CD4-positive, alpha-beta T cell treated with Interleukin-1 beta for 1 hour (primary cell): ENCODE measurements around the gene INA.
"Not testable (repeated sequence)": the region's sequence is repeated elsewhere in the genome, so short reads cannot be mapped to it uniquely, and the experiment has no call there.

Experiments
- DNase-seq, 2 donors: peaks; one replicate each; pipeline ENCODE4 v3.0.0-alpha.2; 2020 to 2022

The INA gene

GRCh38 chr10:103276896-103277712 is at the start of gene INA:
INA (plus strand) TSS chr10:103277138; CDS start chr10:103277212, 74 bp downstream.
- DNase-seq: no peak

GRCh38 chr10:103227416-103227815 is 49.5 kb upstream of the INA start:
- DNase-seq: no peak

DNA sequence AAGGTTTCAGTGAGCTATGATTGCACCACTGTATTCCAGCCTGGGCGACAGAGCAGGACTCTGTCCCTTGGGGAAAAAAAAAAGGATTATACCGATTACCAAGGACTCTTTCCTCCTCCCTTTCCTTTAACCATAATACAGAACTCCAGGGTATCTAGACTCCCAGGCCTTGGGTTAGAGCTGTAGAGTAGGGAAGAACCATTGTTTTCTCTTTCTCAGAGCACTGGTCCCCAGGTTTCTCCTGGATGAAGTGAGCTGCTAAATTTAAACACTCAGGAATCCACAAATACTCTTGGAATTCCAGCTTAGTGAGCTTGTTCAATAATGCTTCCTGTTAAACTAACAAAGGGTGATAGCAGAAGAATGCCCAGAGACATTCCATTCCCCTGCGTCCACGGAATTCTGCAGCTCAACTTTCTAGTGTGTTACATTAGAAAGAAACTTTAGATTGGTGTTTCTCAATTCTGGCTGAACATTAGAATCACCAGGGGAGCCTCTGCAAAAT is 45.8 kb upstream of the INA start:
- no peak for DNase-seq

- no peak for DNase-seq
These were observed 44.7 kb upstream of the INA start for GRCh38 chr10:103232131-103232673.

- no peak for DNase-seq
These were observed 44.0 kb upstream of the INA start for GRCh38 chr10:103232772-103233488.

GRCh38 chr10:103235775-103236174 is 41.2 kb upstream of the INA start:
- no peak for DNase-seq

DNA sequence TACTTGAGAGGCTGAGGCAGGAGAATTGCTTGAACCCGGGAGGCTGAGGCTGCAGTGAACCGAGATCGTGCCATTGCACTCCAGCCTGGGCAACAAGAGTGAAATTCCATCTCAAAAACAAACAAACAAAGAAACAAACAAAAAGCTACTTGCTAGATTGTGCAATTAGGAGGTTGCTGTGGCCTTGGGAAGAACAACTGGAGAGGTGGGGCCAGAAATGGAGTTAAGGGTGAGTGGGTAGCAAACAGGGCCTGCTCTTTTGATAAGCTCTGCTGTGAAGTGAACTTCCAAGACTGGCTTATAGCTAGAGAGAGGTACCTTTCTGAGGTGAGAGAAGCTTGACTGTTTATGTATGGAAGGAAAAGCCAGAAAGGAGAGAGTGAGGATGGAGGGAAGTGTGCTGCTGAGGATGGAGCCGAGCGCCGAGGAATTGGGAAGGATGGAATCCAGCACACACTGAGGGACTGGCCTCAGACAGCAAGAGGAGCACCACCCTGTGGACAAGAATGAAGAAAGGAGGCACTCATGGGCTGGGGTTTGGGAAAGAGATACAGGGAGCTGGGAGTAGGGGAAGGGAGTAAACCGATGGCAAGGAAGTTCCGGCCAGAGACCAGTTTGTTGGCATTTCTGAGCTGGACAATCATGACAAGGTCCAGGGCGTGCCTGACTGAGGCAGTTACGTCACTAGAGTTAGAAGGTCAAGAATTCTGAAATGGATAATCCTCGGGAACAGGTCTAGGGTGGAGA is 38.3 kb upstream of the INA start:
- DNase-seq: no peak

DNA sequence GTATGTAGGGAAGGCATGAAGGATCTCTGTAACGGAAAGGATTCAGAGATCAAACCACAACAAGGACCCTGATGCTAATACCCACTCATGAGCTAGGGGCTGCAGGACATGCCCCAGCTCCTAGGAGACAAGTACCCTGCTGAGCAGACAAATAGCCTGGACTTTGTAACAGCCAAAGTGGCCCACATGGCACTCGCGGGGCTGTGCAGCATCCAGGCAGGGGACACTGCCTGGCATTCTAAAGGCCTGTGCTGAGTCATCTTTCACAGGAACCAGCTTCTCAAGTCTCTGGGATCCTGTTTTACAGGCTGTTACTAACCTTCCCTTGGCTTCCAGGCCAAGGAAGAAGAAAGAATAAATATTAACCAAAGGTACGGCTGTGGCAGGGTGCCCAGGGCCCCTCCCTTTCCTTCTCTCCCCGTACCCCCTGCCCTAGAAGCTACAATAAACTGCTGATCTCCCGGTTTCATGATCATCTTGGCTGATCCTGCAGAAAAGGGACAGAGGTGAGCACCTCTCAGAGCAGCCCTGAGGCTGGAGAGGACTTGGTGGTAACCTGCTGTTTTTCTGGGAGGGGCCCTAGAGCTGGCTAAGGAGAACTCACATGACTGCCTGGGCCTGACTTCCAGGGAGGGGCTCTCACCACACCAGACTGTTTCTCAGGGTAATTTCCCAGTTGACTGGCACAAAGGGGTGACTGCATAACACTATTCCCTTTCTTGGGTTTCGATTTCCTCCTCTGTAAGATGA is 35.5 kb upstream of the INA start:
- peak in 1 of 2 donors; percentile 58 for DNase-seq

- DNase-seq: peak; percentile 64 to 65
These were observed 32.2 kb upstream of the INA start for GRCh38 chr10:103244666-103245271.

- not testable (repeated sequence) for DNase-seq
These were observed 31.4 kb upstream of the INA start, which contains the start of gene RPEL1 for GRCh38 chr10:103245587-103245986. RPEL1 (plus strand) TSS chr10:103245887; CDS start chr10:103245997, 110 bp downstream.

DNA sequence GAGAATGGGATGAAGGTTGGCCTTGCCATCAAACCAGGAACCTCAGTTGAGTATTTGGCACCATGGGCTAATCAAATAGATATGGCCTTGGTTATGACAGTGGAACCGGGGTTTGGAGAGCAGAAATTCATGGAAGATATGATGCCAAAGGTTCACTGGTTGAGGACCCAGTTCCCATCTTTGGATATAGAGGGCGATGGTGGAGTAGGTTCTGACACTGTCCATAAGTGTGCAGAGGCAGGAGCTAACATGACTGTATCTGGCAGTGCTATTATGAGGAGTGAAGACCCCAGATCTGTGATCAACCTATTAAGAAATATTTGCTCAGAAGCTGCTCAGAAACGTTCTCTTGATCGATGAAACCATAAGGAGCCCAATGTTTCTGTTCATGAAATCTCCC is 30.6 kb upstream of the INA start:
- no peak for DNase-seq

DNA sequence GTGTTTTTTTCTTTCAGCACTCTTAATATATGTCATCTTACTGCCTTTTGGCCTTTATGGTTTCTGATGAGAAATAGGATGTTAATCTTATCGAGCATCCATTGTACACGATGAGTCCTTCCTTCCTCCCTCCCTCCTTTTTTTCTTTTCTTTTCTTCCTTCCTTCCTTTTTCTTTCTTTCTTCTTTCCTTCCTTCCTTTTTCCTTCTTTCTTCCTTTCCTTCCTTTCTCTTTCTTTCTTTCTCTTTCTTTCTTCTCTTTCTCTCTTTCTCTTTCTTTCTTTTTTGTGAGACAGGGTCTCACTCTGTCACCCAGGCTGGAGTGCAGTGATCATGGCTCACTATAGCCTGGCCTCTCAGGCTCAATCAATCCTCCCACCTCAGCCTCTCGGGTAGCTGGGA is 22.8 kb upstream of the INA start:
- no peak for DNase-seq

GRCh38 chr10:103254538-103255325 is 22.2 kb upstream of the INA start:
- no peak for DNase-seq

- no peak for DNase-seq
These were observed 20.3 kb upstream of the INA start for GRCh38 chr10:103256613-103257012.

- no peak for DNase-seq
These were observed 19.1 kb upstream of the INA start for GRCh38 chr10:103257812-103258211.

GRCh38 chr10:103258928-103259327 is 18.0 kb upstream of the INA start:
- not testable (repeated sequence) for DNase-seq

DNA sequence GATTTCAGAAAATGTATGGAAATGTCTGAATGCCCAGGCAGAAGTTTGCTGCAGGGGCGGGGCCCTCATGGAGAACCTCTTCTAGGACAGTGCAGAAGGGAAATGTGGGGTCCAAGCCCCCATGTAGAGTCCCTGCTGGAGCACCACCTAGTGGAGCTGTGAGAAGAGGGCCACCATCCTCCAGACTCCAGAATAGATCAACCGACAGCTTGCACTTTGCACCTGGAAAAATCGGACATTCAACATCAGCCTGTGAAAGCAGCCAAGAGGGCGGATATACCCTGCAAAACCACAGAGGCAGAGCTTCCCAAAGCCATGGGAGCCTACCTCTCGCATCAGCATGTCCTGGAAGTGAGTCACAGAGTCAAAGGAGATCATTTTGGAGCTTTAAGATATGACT is 16.9 kb upstream of the INA start:
- DNase-seq: no peak

- DNase-seq: no peak
These were observed 14.7 kb upstream of the INA start for GRCh38 chr10:103262229-103262628.

DNA sequence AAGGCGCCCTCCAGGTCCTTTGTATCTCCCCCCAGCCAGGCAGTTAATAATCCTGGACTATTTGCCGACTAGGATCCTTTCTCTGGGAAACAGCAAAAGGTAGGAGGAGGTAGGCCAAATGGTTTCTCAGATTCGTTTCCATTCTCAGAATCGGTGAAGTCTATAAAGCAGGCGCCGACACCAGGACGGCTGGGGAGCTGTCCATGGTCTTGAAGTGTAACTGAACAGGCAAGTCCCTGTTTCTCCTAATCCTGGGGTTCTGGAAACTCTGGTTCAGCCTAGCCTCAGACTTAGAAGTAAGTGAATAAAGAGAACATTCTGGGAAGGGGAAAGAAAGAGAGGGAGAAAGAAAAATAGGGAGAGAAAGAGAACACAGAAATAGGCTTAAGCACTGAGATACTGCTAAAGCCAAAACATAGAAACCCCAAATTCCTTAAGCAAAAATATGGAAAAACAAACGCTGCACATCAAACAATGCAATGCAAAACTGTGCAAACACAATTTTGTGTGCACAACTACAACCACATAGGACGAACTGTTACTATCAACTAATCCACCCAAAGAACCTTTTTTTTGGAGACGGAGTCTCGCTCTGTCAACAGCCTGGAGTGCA is 11.1 kb upstream of the INA start:
- no peak for DNase-seq

- DNase-seq: no peak
These were observed 3.9 kb upstream of the INA start for GRCh38 chr10:103273041-103273441.
